Lung microvascular endothelial cell (primary cell): ENCODE data around the gene CMTM4. TPM values are rescaled to one million over a fixed set of nuclear protein-coding genes. Genes with fewer than 3 reads are reported as not detected.
A peak's percentile ranks its signal among the peaks of the same experiment; 100 is the strongest.

Experiments
- DNase-seq, 2 donors: peaks; one replicate each; pipeline versions ENCODE4 v3.0.0 to v3.0.0-alpha.2; 2010; ENCODE audit warnings: low read depth in 2 of 2
- total RNA-seq: library from RNA; depleted of rRNA; stranded (reverse); fragments of >200 nt; gene quantifications from 2 replicates; pipeline ENCODE4 v1.2.1, GENCODE V29; 2014

The CMTM4 gene
- 5.4 and 7.6 TPM in 2 replicates for total RNA-seq

DNA sequence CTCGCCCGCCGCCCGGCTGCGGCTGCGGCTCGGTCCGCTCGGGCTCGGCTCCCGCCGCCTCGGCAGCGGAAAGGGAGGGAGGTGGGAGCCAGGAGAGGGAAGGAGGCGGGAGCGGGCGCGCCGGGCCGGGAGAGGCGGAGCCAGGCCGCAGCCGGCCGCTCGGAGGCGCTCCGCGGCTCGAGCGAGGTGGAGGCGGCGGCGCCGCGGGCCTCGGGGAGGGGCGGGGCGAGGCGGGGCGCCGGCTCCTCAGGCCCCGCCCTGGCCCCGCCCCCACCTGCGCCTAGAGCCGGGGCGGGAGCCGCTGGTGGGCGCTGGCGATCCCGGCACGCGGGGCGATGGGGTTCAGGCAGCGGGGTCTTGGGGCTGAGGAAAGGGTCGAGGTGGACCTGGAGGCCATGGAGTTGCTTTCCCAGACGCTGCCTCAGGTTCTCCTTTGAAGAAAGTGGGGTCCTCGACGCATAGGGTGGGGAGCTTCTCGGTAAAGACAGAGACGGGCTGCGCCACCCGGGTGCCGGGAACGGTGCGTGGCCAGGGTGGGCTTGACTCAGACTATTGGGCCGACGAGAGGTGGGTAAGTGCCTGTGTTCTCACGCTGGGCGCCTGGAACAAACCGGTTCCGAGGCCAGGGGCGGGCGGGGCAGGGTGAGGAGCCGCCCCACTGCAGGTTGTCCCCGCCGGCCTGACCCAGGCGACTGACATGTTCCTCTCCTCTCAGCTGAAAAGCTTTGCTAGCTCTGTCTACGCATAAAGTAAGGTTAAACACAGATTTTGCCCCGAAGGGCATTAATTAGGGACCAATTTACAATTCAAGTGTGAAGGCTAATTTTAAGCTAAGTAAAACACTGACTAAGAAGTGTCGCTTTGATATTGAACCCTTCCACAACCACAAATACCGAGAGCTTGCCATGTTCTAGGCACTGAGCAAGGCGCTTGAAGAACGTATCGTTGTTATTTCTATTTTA is at the start of gene CMTM4:
Gene CMTM4, minus strand, starts transcription at position 75 of the 962 bp plus-strand sequence. CDS start 218 bp downstream, outside the sequence.
- peak; percentile 77 to 87 for DNase-seq

DNA sequence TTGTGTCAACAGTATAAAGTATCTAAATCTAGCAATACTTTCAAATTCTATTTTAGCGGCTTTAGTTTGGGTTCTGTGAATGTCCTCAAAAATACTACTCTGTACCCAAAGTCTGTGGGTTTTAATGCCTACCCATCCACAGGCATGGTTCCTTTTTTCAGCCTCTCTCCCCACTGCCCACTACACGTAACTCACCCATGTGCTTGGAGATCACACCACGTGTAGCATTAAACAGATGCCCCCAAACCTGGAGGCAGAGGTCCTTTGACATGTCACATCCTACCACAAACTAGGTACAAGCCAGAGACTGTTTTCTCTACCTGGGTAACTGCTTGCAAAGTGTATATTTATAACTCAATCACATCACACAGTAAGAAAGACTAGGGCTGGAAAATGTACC is 49.5 kb upstream of the CMTM4 start:
- DNase-seq, result no peak

DNA sequence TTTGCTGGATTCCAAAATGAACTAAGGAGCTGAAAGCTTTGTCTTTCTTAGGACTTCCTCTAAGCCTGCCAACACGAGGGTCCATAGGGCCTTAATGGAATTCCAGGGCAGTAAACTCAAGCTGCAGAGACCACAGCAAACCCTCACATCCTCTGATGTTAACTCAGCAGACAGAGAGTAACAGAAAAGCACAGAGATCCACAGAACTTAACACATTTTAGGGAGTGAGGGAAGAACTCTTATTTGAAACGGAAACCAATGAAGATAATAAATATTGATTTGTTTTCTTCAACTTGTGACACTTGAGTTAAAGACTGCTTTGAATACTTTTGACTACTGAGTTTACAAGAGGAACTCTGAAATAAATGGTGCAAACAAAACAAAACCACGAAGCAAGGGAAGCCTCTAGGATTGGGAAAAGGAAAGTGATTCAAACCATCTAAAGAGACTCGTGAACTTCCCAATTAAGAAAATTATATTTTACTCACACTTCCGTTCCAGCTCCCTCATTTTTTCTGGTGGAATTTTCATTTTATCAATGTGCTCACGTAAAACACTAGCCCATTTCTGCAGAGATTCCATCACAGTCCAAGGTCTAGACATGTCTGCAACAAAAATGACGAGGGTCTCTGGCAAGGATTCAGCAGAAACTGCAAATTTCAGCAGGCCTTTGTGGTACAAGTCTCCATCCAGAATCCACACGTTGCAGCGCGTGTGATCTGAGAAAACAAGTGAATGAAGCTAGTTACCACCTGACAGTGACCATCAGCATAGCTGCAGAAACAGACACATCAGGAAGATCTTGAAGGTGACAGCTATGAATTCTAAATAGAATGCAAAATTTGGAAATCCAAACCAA is 45.6 kb upstream of the CMTM4 start:
- peak; percentile 21 to 62 for DNase-seq

DNA sequence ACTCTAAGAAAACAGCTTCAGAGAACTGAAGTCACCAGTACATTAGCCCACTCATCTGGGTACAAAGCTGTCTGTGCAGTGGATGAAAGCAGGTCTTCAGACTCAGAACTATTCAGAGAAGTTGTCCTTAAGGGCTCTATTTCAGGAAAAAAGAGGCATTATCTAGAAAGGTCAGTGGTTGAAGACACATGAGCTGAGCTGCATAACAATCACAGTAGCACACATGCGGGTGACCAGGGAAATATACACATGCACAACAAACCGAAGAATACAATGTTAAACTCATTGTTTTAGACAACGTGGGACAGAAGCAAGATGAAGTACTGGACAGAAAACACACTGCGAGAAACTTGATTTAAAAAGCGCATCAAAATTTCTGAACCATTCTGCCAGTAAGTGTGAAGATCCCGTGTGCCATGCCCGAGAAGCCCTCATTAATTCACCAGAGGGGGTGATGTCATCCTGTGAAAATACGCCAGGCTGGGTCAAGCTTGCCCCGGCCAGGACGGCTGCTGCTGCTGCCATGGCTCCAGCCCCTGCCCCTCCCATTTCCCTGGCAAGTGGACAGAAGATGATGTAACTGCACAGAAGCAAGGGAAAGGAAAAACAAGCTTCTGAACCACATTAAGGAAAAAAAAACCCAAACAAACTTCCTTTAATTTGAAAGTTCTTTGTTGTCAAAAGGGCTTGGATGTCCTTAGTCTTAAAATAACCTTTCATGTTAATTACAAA is 44.8 kb upstream of the CMTM4 start:
- peak; percentile 92 to 96 for DNase-seq

DNA sequence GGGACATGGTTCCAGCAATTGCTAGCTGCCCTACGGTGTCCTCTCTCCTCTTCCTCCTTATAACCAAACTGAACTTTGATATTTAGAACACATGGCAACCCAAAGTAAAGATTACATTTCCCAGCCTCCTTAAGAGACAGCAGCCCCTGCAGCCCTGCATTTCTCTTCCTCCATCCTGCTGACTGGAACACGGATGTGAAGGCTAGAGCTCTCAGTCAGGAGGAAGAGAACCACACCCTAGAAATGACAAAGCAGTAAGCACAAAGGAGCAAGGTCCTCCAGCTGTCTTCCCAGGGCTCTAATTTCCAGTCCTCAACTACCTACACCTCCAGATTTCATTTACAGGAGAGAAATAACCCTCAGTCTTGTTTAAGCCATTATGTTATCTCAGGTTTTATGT is 44.0 kb upstream of the CMTM4 start:
- peak in 1 of 2 donors; percentile 67 for DNase-seq

DNA sequence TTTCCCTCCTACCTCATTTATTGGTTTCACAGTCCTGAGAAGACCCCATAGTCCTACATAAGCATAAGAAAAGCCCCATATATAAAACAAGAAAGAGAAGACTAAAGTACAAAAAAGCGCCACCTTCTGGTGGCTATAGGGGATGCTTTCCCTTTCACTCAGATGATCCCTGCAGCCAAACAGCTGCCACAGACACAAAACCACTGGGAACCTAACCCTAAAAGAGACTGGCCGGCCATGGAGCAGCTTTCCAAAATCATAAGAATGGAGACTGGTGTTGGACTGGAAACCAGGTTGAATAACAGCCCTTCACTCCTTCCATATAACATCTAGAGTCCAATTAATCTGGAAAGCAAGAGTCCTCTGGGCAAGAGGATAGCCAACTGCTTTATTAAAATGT is 43.5 kb upstream of the CMTM4 start:
- peak; percentile 52 to 60 for DNase-seq

DNA sequence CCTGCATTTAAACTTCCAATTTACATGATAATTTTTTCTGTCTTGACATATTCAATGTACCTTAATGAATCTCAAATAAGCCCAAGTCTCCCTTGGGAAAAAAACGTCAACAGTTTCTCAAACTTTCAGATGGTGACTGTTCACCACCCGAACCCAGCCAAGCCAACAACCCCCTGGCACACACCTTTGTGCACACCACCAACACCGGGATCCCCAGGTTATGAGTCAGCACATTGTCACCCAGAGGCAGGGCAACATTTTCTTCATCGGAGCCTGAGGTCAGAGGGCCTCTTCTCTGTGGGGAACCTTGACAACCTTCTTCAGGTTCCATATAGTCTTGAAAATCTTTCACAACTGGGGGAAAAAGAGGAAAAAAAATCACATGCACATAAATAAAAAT is 39.3 kb upstream of the CMTM4 start:
- DNase-seq, result no peak

DNA sequence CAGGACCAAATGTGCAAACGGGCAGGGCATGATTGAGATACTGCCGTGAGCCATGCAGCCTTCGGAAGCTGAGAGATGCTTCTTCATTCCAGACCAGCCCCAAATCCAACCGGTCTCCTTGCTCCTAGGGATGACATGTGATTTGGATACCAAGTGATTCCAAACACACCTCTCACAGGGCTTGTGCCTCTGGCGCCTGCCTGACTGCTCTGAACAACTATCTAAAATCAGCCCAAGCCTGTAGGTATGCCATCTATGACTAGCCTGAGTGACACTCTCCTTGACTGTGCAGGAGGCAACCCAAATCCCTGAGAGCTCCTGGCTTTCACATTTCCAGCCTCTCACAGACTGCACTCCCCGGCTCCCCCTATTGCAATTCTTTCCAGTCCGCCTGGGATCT is 34.6 kb upstream of the CMTM4 start:
- no peak for DNase-seq

DNA sequence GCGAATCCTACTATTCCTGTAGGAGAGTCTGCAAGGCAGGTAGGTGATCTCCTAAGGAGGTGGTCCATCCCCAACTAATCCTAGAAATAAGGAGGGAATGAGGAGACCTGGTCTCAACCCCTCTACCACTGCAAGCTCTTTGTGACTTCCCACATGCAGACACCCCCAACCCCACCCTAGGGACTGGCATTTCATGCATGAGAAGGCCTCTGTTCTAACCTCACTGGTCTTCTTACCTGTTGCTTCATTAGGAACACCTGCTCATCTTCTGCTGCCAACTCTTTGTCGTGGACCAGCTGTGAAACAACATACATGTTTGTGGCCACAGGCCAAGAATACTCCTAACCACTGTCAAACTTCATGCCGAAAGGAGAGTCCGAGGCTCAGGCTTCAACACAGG is 32.3 kb upstream of the CMTM4 start:
- DNase-seq, result no peak

DNA sequence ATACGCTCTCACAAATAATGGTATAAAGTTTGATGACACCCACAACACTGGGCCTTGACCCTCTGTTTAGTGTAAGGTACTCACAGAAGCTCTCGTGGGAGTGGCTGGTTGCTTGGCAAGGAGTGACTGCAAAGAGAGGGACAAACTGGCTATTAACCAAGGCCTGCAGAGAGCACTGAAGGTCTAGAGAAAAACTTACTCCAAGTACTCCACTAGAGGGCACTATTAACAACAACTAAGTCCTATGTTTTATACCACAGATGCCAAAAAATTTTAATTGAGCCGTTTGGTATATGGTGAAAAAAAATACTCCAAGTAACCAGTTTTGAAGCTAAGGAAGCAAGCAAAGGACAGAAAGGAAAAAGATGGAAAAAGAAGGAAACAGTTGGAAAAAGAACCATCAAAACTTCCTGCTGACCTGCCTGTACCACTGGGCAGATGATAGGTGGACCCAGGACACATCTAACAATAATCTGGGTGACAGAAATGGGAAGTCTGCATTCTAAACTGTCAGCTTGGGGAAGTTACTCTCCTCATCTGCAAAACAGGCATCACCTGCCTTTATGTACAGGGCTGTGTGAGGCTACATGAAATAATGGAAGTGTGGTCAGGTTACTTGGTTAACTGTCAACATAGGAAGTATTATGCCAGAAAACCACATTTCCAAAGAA is 31.7 kb upstream of the CMTM4 start:
- peak; percentile 69 to 76 for DNase-seq

DNA sequence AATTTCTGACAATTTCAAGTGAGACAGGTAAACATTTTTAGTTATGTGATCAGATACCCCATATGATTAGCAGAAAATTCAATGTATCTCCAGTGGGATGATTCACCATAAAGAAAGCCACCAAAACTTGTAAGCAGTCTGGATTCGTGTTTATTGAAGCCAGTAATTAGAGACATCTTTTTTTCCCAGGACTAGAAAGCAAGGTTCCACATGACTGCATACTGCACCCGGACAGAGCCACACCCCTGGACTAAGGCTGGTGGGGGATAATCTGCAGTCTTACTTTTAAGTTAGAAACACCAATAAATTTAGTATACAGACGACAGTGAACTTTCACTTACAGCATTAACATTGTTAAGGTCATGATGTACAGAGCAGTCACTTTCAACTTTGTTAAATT is 24.2 kb upstream of the CMTM4 start:
- no peak for DNase-seq

DNA sequence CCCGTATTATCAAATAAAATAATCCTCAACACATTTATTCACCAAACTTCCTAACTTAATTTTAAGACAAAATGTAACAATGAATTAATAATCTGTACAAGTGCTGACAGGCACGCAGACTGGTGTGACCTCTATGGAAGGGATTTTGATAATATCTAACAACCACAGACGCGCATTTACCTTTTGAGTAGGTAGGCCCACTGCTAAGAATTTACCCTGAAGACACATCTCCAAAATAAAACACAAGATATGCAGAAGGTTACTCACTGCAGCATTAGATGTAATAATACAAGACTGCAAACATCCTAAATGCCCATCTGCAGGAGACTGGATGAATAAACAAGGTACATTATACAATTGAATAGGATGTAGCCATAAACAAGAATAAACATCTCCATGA is 22.7 kb upstream of the CMTM4 start:
- no peak for DNase-seq

DNA sequence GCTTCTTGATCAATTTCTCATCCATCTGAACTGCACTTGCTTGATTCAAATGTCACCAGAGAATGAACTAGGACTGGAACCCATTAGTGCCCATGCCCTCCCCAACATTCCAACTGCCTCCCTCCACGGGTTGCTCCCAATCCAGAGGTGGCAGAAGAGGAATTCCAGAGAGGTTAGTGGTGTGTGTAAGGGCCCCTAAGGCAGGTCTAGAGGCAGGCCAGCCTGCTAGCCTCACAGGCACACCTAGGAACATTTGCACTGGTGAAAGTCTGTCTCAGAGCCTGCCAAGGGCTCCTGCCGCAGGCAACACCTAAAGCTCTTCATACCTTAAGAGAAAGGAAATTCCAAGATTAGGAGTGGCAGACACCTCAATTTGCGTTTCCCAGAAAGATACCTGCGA is 21.2 kb upstream of the CMTM4 start:
- DNase-seq, result no peak

DNA sequence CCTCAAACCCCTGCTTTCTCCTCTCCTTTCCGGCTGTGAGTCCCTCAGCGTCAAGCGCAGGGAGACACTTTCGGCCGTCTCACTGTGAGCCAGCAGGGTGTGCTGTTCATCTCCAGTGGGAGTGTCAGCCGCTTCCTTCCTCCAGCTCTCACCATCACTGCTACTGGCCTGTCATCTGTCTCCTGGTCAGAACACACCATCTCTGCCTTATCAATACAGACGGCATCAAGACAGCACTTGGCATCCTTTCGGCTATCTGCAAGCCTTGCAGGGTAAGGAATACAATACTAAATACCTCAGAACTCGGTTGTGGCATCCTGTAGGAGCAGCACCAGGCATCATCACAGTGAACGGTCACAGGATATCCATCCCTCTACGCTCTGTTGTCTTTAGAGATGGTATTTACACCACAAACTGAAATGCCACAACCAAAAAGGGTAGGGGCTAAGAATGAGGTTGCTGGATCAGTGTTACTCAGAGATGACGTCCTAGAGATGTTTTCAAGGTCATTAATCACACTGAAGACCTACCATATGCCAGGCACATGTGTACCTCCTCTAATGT is 20.7 kb upstream of the CMTM4 start:
- peak; percentile 73 to 76 for DNase-seq

DNA sequence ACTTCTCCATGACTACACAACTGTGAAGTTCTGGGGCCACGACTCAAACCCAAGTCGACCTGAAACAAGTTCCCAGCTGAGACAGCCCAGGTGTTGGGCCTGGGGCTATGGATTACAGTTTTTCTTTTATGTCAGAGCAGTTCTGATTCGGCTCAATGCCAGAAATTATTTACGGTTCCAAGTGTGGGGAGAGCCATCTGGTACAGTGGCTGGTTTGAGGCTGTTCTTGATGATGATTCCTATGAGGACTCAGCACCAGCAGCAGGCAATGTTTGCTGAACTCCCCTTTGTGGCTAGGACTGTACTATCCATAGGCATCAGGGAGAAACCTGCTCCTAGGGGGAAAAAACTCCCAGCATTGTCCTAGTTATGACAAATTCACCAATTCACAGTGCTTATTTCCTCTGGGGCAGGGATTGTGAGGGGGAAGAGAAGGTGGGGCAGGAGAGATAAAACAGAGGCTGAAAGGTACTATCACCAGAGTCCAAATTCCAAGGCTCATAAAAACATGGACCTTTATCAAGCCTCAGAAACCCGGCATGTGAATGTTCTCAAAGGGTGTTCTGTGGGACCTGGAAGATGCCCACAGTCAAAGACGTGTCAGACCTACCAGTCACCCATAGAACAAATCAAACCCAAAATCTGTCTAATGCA is 18.2 kb upstream of the CMTM4 start:
- no peak for DNase-seq

DNA sequence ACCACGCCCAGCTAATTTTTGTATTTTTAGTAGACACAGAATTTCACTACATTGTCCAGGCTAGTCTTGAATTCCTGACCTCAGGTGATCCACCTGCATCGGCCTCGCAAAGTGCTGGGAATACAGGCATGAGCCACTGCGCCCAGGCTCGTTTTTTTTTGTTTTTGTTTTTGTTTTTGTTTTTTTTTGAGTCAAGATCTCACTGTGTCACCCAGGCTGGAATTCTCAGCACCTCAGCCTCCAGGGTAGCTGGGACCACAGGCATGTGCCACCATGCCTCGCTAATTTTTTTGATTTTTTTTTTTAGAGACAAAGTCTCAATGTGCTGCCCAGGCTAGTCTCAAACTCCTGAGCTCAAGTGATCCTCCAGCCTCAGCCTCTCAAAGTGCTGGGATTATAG is 17.5 kb upstream of the CMTM4 start:
- no peak for DNase-seq

DNA sequence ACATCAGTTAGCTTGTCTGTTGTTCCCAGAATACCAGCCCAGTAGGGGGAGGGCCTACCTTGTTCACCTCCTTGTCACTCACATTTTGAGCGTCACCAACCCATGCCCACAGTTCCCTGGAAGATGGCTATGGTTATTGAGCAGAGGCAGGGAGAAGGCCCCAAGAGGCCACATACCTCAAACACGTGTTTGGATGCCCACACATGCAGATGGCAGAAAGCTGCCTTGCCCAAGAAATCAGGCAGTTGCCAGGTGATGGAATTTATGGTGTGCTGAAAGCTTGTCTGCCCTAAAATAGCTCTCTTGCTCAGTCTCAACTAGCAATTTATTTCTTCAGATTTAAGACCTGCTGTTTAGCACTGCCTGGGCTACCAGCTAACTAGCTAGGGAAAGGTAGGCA is 16.5 kb upstream of the CMTM4 start:
- no peak for DNase-seq

DNA sequence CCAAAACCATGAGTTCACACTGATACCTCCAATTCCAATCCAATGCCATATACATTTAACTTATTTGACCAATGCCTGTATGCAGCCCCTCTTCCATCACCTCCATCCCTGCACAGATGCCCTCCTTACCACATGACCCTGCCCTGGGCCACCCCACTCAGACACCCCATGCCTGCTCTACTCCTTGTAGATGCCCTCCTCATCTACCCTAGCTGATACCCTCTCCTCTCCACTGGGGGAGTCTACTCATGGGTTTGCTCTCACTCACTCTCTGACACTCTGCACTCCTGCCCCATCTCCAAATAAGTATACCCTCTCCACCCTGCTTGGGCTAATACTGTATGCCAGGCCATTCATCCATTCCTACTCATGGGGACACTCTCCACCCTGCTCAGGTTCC is 16.0 kb upstream of the CMTM4 start:
- DNase-seq, result no peak

DNA sequence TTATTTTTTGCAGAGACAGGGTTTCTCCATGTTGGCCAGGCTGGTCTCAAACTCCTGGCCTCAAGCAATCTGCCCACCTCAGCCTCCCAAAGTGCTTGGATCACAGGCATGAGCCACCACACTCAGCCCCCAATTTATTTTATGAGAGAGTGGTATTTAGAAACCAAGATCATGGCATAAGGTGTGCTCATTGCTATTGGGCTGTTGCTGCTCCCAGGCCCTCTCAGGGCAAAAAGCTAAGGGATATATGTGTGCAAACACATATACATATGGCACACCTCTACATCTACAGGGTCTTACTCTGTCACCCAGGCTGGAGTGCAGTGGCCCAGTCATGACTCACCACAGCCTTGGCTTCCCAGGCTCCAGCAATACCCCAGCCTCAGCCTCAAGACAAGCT is 15.0 kb upstream of the CMTM4 start:
- DNase-seq, result no peak

DNA sequence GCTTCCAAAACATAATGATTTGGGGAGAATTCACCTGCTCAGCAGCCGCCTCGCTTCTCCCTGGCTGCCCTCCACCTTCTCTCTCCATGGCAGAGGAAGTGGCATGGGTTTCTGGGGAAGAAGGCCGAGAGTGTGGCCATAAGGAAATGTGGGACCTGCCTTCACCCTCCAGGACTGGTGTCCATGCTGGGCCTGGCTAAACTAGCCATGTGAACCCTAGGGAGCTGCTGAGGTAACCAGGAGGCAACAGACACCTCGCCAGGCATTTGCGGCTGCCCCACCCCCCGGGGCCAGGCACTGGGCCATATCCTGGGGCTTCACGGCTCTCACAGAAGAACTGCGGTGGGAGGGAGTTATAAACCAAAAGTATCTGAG is 9.9 kb upstream of the CMTM4 start:
- DNase-seq, result no peak
